T-helper 2 cell treated with Interferon-gamma antibody and Interleukin-4, amounts not matched to agents 5 μg/mL and 100 μg/mL, for 36 hours (primary cell): ENCODE measurements around the gene WDFY4.

ENCODE experiments used
- DNase-seq: peaks from one replicate; pipeline ENCODE4 v3.0.0; 2021; ENCODE audit warnings: low spot score
- H3K27ac Mint-ChIP-seq: one replicate; pipeline ENCODE4 v1.8.0; 2021; ENCODE audit warnings: mild to moderate bottlenecking, mixed read lengths
- H3K27me3 Mint-ChIP-seq: one replicate; pipeline ENCODE4 v1.8.0; 2021; ENCODE audit warnings: low read depth, mixed read lengths
- H3K36me3 Mint-ChIP-seq: one replicate; pipeline ENCODE4 v1.8.0; 2021; ENCODE audit warnings: low read depth, mixed read lengths
- H3K4me1 Mint-ChIP-seq: one replicate; pipeline ENCODE4 v1.8.0; 2021; ENCODE audit warnings: low read depth, mixed read lengths
- H3K4me3 Mint-ChIP-seq: one replicate; pipeline ENCODE4 v1.8.0; 2022; ENCODE audit warnings: mild to moderate bottlenecking, moderate library complexity, mixed read lengths
- H3K9me3 Mint-ChIP-seq: one replicate; pipeline ENCODE4 v1.8.0; 2021; ENCODE audit warnings: mixed read lengths

WDFY4 gene

GRCh38 chr10:48792121-48792520 lies 107.4 kb downstream of the WDFY4 start:
- no peak for DNase-seq
- Mint-ChIP-seq H3K36me3 (no peaks in the 10 kb centered on the region), H3K9me3 (no peaks in the 10 kb centered on the region), H3K4me3 (no peak overlapping the region), H3K4me1 (peaks cover 12% of the 10 kb centered on the region), H3K27me3 (peaks cover 19% of the 10 kb centered on the region), H3K27ac (peak overlapping the region; percentile 3)

- Mint-ChIP-seq H3K36me3 (no peaks in the 10 kb centered on the region), H3K9me3 (no peaks in the 10 kb centered on the region), H3K27me3 (peaks cover 18% of the 10 kb centered on the region), H3K4me1 (peaks cover 12% of the 10 kb centered on the region), H3K27ac (peak overlapping the region; percentile 37), H3K4me3 (no peak overlapping the region)
- no peak for DNase-seq
Observed at GRCh38 chr10:48792687-48793096, 108.0 kb downstream of the WDFY4 start.

GRCh38 chr10:48794074-48794473 lies 109.4 kb downstream of the WDFY4 start:
- H3K4me1 Mint-ChIP-seq, result peaks cover 12% of the 10 kb centered on the region
- peaks cover 13% of the 10 kb centered on the region for H3K27me3 Mint-ChIP-seq
- peaks cover 2% of the 10 kb centered on the region for H3K9me3 Mint-ChIP-seq
- no peak overlapping the region for H3K27ac Mint-ChIP-seq
- peaks cover under 1% of the 10 kb centered on the region for H3K36me3 Mint-ChIP-seq
- no peak overlapping the region for H3K4me3 Mint-ChIP-seq
- no peak for DNase-seq

- Mint-ChIP-seq H3K4me3 (no peak overlapping the region), H3K9me3 (peaks cover 13% of the 10 kb centered on the region), H3K4me1 (peaks cover 13% of the 10 kb centered on the region), H3K27me3 (peaks cover 10% of the 10 kb centered on the region), H3K27ac (no peak overlapping the region), H3K36me3 (peaks cover 9% of the 10 kb centered on the region)
- no peak for DNase-seq
Observed at GRCh38 chr10:48796713-48797245, 112.1 kb downstream of the WDFY4 start.

- Mint-ChIP-seq H3K4me1 (peaks cover 16% of the 10 kb centered on the region), H3K27ac (no peak overlapping the region), H3K9me3 (peaks cover 13% of the 10 kb centered on the region)
Observed at GRCh38 chr10:48797830-48798229, 113.2 kb downstream of the WDFY4 start.

GRCh38 chr10:48798481-48799254 lies 114.0 kb downstream of the WDFY4 start:
- Mint-ChIP-seq H3K4me3 (no peak overlapping the region), H3K4me1 (peaks cover 22% of the 10 kb centered on the region), H3K9me3 (peaks cover 13% of the 10 kb centered on the region), H3K27ac (peak overlapping the region; percentile 58), H3K36me3 (peaks cover 9% of the 10 kb centered on the region), H3K27me3 (peaks cover 4% of the 10 kb centered on the region)
- no peak for DNase-seq

More at GRCh38 chr10:48797830-48798229, 113.2 kb downstream of the WDFY4 start:
- Mint-ChIP-seq H3K36me3 (peaks cover 9% of the 10 kb centered on the region), H3K4me3 (no peak overlapping the region), H3K27me3 (peaks cover 4% of the 10 kb centered on the region)
- no peak for DNase-seq

- Mint-ChIP-seq H3K4me3 (no peak overlapping the region), H3K27ac (peak overlapping the region; percentile 58), H3K9me3 (peaks cover 13% of the 10 kb centered on the region), H3K4me1 (peaks cover 30% of the 10 kb centered on the region), H3K27me3 (peaks cover 4% of the 10 kb centered on the region), H3K36me3 (peaks cover 9% of the 10 kb centered on the region)
- no peak for DNase-seq
Observed at GRCh38 chr10:48799341-48800006, 114.8 kb downstream of the WDFY4 start.

GRCh38 chr10:48800007-48800675 lies 115.5 kb downstream of the WDFY4 start:
- Mint-ChIP-seq H3K4me3 (peak overlapping the region; percentile 63), H3K27me3 (peaks cover 4% of the 10 kb centered on the region), H3K4me1 (peaks cover 35% of the 10 kb centered on the region), H3K9me3 (peaks cover 13% of the 10 kb centered on the region), H3K36me3 (peaks cover 9% of the 10 kb centered on the region), H3K27ac (peak overlapping the region; percentile 92)
- no peak for DNase-seq

DNA sequence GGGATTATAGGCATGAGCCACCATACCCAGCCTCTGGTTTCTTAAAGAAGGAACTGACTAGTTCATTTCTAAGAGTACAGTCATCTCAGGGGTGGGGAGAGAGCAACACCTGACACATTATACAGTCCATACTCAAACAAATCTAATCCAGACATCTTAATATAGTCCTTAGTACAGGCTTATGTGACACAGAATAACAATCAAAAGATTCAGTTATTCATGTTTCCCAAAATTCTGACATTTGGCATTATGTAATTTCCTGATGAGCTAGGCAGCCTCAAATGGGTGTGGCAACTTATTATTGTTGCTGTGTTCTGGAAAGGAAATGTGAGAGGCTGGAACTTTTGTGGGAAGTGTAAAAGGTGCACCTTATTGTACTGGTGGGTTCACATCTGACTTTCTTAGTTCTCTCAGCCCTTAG lies 116.3 kb downstream of the WDFY4 start:
- peaks cover 4% of the 10 kb centered on the region for H3K27me3 Mint-ChIP-seq
- no peak for DNase-seq
- H3K9me3 Mint-ChIP-seq, result peaks cover 13% of the 10 kb centered on the region
- peak overlapping the region; percentile 22 for H3K27ac Mint-ChIP-seq
- H3K4me3 Mint-ChIP-seq, result peak overlapping the region; percentile 63
- H3K36me3 Mint-ChIP-seq, result peaks cover 9% of the 10 kb centered on the region
- H3K4me1 Mint-ChIP-seq, result peaks cover 39% of the 10 kb centered on the region

DNA sequence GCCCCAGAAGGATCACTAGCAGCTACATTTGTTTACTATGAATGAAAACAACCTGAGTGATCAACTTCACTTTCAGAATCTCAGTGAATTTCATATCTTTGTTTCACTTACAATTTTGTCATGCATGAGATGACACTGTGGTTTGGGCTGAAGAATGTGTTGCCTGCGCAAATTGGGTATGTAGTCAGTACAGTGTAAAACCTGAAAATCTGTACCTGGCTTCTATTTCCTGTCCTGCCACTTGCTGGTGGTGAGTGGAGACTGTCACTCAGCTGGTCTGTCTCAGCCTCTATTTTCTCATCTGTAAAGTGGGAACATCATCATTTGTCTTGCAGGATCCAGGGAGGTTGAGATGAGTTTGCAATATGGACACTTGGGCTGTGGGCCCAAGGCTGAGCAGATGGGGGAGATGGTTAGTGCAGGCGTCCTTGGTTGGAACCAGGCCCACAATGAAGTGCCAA lies 118.0 kb downstream of the WDFY4 start:
- peaks cover 45% of the 10 kb centered on the region for H3K4me1 Mint-ChIP-seq
- H3K4me3 Mint-ChIP-seq, result peak overlapping the region; percentile 30
- H3K27ac Mint-ChIP-seq, result peak overlapping the region; percentile 83
- H3K36me3 Mint-ChIP-seq, result peaks cover 9% of the 10 kb centered on the region
- peak; percentile 21 for DNase-seq
- H3K27me3 Mint-ChIP-seq, result peaks cover 4% of the 10 kb centered on the region
- H3K9me3 Mint-ChIP-seq, result peaks cover 13% of the 10 kb centered on the region

GRCh38 chr10:48803801-48804584 lies 119.3 kb downstream of the WDFY4 start:
- H3K9me3 Mint-ChIP-seq, result peaks cover 12% of the 10 kb centered on the region
- H3K4me3 Mint-ChIP-seq, result peak overlapping the region; percentile 44
- H3K4me1 Mint-ChIP-seq, result peaks cover 52% of the 10 kb centered on the region
- no peak for DNase-seq
- H3K27ac Mint-ChIP-seq, result peak overlapping the region; percentile 56
- peaks cover 9% of the 10 kb centered on the region for H3K36me3 Mint-ChIP-seq
- peaks cover 2% of the 10 kb centered on the region for H3K27me3 Mint-ChIP-seq

DNA sequence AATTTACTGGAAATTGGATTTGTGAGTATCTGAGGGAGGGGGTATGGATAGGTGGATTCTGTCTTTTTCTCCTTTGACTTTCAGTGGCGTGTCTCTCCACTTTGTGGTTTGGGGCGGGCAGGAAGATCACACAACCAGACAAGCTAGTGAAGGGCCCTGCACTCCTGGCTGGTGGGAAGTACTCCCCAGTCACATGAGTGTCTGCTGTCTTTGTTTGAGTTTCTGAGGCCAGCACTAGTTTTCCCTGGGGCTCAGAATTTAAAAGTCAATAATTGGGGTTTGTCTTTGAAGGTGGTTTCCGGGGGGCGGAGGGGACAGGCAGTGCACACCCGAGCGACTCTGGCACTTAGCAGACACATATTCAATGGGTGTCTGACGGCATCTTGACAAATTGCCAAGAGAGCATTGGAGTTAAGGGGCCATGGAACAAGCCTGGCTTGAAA lies 120.1 kb downstream of the WDFY4 start:
- Mint-ChIP-seq H3K9me3 (peaks cover 9% of the 10 kb centered on the region), H3K27me3 (peaks cover 2% of the 10 kb centered on the region), H3K4me1 (peaks cover 52% of the 10 kb centered on the region), H3K36me3 (peaks cover 6% of the 10 kb centered on the region), H3K4me3 (peak overlapping the region; percentile 44), H3K27ac (peak overlapping the region; percentile 56)
- DNase-seq, result no peak

- Mint-ChIP-seq H3K27me3 (peaks cover 2% of the 10 kb centered on the region), H3K4me1 (peaks cover 46% of the 10 kb centered on the region), H3K27ac (no peak overlapping the region), H3K4me3 (no peak overlapping the region), H3K36me3 (peaks cover under 1% of the 10 kb centered on the region), H3K9me3 (peaks cover 3% of the 10 kb centered on the region)
- DNase-seq, result no peak
Observed at GRCh38 chr10:48805411-48805810, 120.7 kb downstream of the WDFY4 start.
